Neural progenitor cell (in vitro differentiated cells): ENCODE results near the gene UBAP1L.

Experiments
- CTCF ChIP-seq: fragments of 200-600 bp; sonication (generic); IDR thresholded peaks from 2 replicates; pipeline ENCODE4 v1.5.1; 2017; ENCODE audit warnings: antibody characterized with exemption, mild to moderate bottlenecking
- EZH2 ChIP-seq: fragments of 200-600 bp; sonication (generic); IDR thresholded peaks from 2 replicates; pipeline ENCODE4 v1.6.1; 2017; ENCODE audit warnings: antibody characterized with exemption, mild to moderate bottlenecking, moderate library complexity
- EZH2phosphoT487 ChIP-seq: fragments of 200-600 bp; sonication (generic); IDR thresholded peaks from 2 replicates; pipeline ENCODE4 v1.6.1; 2017; ENCODE audit warnings: antibody characterized with exemption

GRCh38 chr15:65081758-65082157, 33.2 kb downstream of the UBAP1L start:
- TF ChIP-seq CTCF (no peak), EZH2 (no peak), EZH2phosphoT487 (no peak)
